ENCODE measurements around the gene SIPA1L3. TPM values are rescaled to one million over a fixed set of nuclear protein-coding genes. Genes with fewer than 3 reads are reported as not detected.
A peak's percentile ranks its signal among the peaks of the same experiment; 100 is the strongest.

SIPA1L3 gene
- total and polyA plus RNA-seq, 12 donors: 2.8 to 24.2 (median 12.3) TPM

- intact Hi-C loops (cut with DNase I): no loop called here
- H3K36me3 ChIP-seq: peaks cover 0 to 65% (median 26%) of the 10 kb centered on the region in 9 donors
These were observed 299.2 kb downstream of the SIPA1L3 start for GRCh38 chr19:38206006-38206745.

GRCh38 chr19:38206928-38207327 lies 299.9 kb downstream of the SIPA1L3 start:
- ATAC-seq: no peak
- WGBS, 2 donors: 93% methylated on average over 16 of the region's 16 CpGs
- TF ChIP-seq CTCF (IDR thresholded peaks at IDR 0.05): no peak

More at GRCh38 chr19:38206006-38206745, 299.2 kb downstream of the SIPA1L3 start:
- 90 to 91% methylated on average over 33 to 36 of the region's 36 CpGs for WGBS, 2 donors
- peaks cover 3 to 28% (median 21%) of the 10 kb centered on the region in 9 donors for H3K4me1 ChIP-seq
- no peaks in the 10 kb centered on the region for H3K9me3 ChIP-seq
- H3K4me3 ChIP-seq: no peak overlapping the region
- H3K27me3 ChIP-seq: peaks cover 7 to 29% (median 20%) of the 10 kb centered on the region in 7 donors
- no peak for ATAC-seq
- no peak for TF ChIP-seq CTCF (IDR thresholded peaks at IDR 0.05)
- no peak for DNase-seq
- no peak overlapping the region for H3K27ac ChIP-seq

GRCh38 chr19:38207543-38207942 lies 300.5 kb downstream of the SIPA1L3 start:
- Histone ChIP-seq H3K36me3 (peaks cover 0 to 51% (median 17%) of the 10 kb centered on the region in 9 donors), H3K27ac (no peak overlapping the region), H3K4me3 (no peak overlapping the region), H3K27me3 (peaks cover 7 to 43% (median 26%) of the 10 kb centered on the region in 7 donors), H3K4me1 (peaks cover 3 to 30% (median 23%) of the 10 kb centered on the region in 9 donors), H3K9me3 (no peaks in the 10 kb centered on the region)
- no peak for TF ChIP-seq CTCF (IDR thresholded peaks at IDR 0.05)
- DNase-seq (no peak), ATAC-seq (no peak)
- intact Hi-C loops (cut with DNase I): no loop called here
- 78 to 85% methylated on average over 12 of the region's 12 CpGs for WGBS, 2 donors

More at GRCh38 chr19:38206928-38207327, 299.9 kb downstream of the SIPA1L3 start:
- no peak overlapping the region for H3K27ac ChIP-seq
- no peak for DNase-seq
- peaks cover 3 to 30% (median 23%) of the 10 kb centered on the region in 9 donors for H3K4me1 ChIP-seq
- peaks cover 7 to 37% (median 26%) of the 10 kb centered on the region in 7 donors for H3K27me3 ChIP-seq
- H3K36me3 ChIP-seq: peaks cover 0 to 58% (median 23%) of the 10 kb centered on the region in 9 donors
- H3K4me3 ChIP-seq: no peak overlapping the region
- no peaks in the 10 kb centered on the region for H3K9me3 ChIP-seq
- intact Hi-C loops (cut with DNase I): no loop called here

- DNase-seq (no peak), ATAC-seq (no peak)
- peaks cover 7 to 53% (median 32%) of the 10 kb centered on the region in 7 donors for H3K27me3 ChIP-seq
- peak overlapping the region in 4 of 10 donors; percentile 57 to 85 (median 70) for H3K27ac ChIP-seq
- WGBS, 2 donors: 90 to 97% methylated on average over 3 of the region's 3 CpGs
- H3K9me3 ChIP-seq: no peaks in the 10 kb centered on the region
- H3K4me1 ChIP-seq: peaks cover 3 to 30% (median 23%) of the 10 kb centered on the region in 9 donors
- TF ChIP-seq CTCF (IDR thresholded peaks at IDR 0.05): no peak
- intact Hi-C loops (cut with DNase I): no loop called here
- no peak overlapping the region for H3K4me3 ChIP-seq
- peaks cover 0 to 41% (median 9%) of the 10 kb centered on the region in 9 donors for H3K36me3 ChIP-seq
These were observed 301.6 kb downstream of the SIPA1L3 start for GRCh38 chr19:38208571-38208970.
